H1 (cell line): ENCODE data around the gene ENTREP3. TPM values are rescaled to one million over a fixed set of nuclear protein-coding genes. Genes with fewer than 3 reads are reported as not detected.
A peak's percentile ranks its signal among the peaks of the same experiment; 100 is the strongest.

Experiments used
- CTCF ChIA-PET: fragments of 300-600 bp; sonication (Branson Sonifier 250); formaldehyde crosslinking; loops from one replicate; lab custom pipeline; 2021; ENCODE audit not compliant: partially characterized antibody; lab: Charles Lee
- POLR2A ChIA-PET: fragments of 300-600 bp; sonication (Branson Sonifier 250); formaldehyde crosslinking; loops from one replicate; lab custom pipeline; 2021; ENCODE audit warnings: inconsistent platforms; ENCODE audit not compliant: partially characterized antibody; lab: Charles Lee
- DNase-seq, 2 experiments: peaks; one replicate each; pipeline versions ENCODE4 v3.0.0 to v3.0.0-alpha.2; 2010 to 2022; ENCODE audit warnings: low spot score in 2 of 2, low read depth in 1 of 2, mixed read lengths in 1 of 2
- FAIRE-seq: peaks from 2 replicates; lab custom pipeline; 2011; peaks lifted over from hg19 to GRCh38; lab: Jason Lieb, UNC
- H2AFZ ChIP-seq: 2 replicates; pipeline ENCODE4 v1.8.1; 2012; ENCODE audit warnings: low read length, inconsistent platforms
- H2AK5ac ChIP-seq: 2 replicates; pipeline ENCODE4 v1.6.1; 2013; ENCODE audit warnings: low read depth, low read length
- H2BK120ac ChIP-seq: replicated peaks from 2 replicates; pipeline ENCODE3; 2013; ENCODE audit warnings: low read depth, low read length, inconsistent platforms
- H2BK12ac ChIP-seq: 2 replicates; pipeline ENCODE4 v1.6.1; 2013; ENCODE audit warnings: low read depth, low read length
- H2BK15ac ChIP-seq: 2 replicates; pipeline ENCODE4 v1.6.1; 2013; ENCODE audit warnings: low read length
- H2BK20ac ChIP-seq: 2 replicates; pipeline ENCODE4 v1.6.1; 2013; ENCODE audit warnings: low read length
- H2BK5ac ChIP-seq: 2 replicates; pipeline ENCODE4 v1.6.1; 2013; ENCODE audit warnings: low read depth, low read length
- H3K14ac ChIP-seq: 2 replicates; pipeline ENCODE4 v1.6.1; 2013; ENCODE audit warnings: inconsistent platforms; ENCODE audit not compliant: insufficient read length
- H3K18ac ChIP-seq: 2 replicates; pipeline ENCODE4 v1.6.1; 2013; ENCODE audit warnings: low read length; ENCODE audit errors: extremely low read depth
- H3K23ac ChIP-seq: 2 replicates; pipeline ENCODE4 v1.6.1; 2013; ENCODE audit warnings: inconsistent platforms; ENCODE audit not compliant: insufficient read length
- H3K23me2 ChIP-seq: 2 replicates; pipeline ENCODE4 v1.6.1; 2013; ENCODE audit warnings: low read depth, low read length
- H3K27ac ChIP-seq: 2 replicates; pipeline ENCODE4 v1.6.1; 2011; ENCODE audit warnings: low read depth, low read length, inconsistent platforms
- H3K27me3 ChIP-seq, 4 experiments: replicated peaks in 1 of 4; 1 replicate in 1 of 4; 2 replicates in 3 of 4; pipeline versions ENCODE4 v1.6.1 to v1.8.1; 2011 to 2013; ENCODE audit warnings: low read length in 3 of 4, mild to moderate bottlenecking in 3 of 4, inconsistent platforms in 2 of 4, mixed read lengths in 2 of 4, moderate library complexity in 1 of 4; ENCODE audit not compliant: control insufficient read depth in 3 of 4, insufficient read depth in 3 of 4; ENCODE audit errors: extremely low read depth in 1 of 4
- H3K36me3 ChIP-seq, 4 experiments: 2 replicates each; pipeline versions ENCODE4 v1.6.1 to v1.8.1; 2011 to 2013; ENCODE audit warnings: mild to moderate bottlenecking in 4 of 4, low read length in 3 of 4, moderate library complexity in 2 of 4, control low read depth in 1 of 4, inconsistent platforms in 1 of 4; ENCODE audit not compliant: insufficient read depth in 4 of 4, control insufficient read depth in 2 of 4
- H3K4ac ChIP-seq: replicated peaks from 2 replicates; pipeline ENCODE3; 2013; ENCODE audit warnings: low read length, low read depth, mixed read lengths, inconsistent platforms; ENCODE audit not compliant: insufficient read length
- H3K4me1 ChIP-seq, 4 experiments: replicated peaks in 1 of 4; 1 replicate in 1 of 4; 2 replicates in 3 of 4; pipeline versions ENCODE4 v1.6.1 to v1.8.1; 2011 to 2013; ENCODE audit warnings: low read length in 3 of 4, inconsistent platforms in 2 of 4, mixed read lengths in 1 of 4; ENCODE audit not compliant: insufficient read depth in 4 of 4, control insufficient read depth in 3 of 4
- H3K4me2 ChIP-seq, 2 experiments: 2 replicates each; pipeline versions ENCODE4 v1.6.1 to v1.8.1; 2011 to 2013; ENCODE audit warnings: low read depth in 2 of 2, low read length in 2 of 2, control low read depth in 1 of 2, inconsistent platforms in 1 of 2, mild to moderate bottlenecking in 1 of 2; ENCODE audit not compliant: insufficient read depth in 1 of 2
- H3K4me3 ChIP-seq, 4 experiments: fragments of 200-600, 300-600 bp in 1 of 4; sonication (generic), shearing (Covaris generic), sonication (Bioruptor Twin) in 1 of 4; 2 replicates each; pipeline versions ENCODE4 v1.5.1 to v1.8.1; 2011 to 2016; ENCODE audit warnings: low read length in 4 of 4, low read depth in 3 of 4, control low read depth in 2 of 4, inconsistent platforms in 2 of 4, mild to moderate bottlenecking in 2 of 4, mixed read lengths in 1 of 4, moderate library complexity in 1 of 4; ENCODE audit not compliant: insufficient read depth in 2 of 4; ENCODE audit errors: extremely low read depth in 1 of 4
- H3K56ac ChIP-seq: replicated peaks from 2 replicates; pipeline ENCODE3; 2013; ENCODE audit warnings: low read depth, mild to moderate bottlenecking, mixed read lengths, low read length, inconsistent platforms; ENCODE audit not compliant: insufficient read length
- H3K79me1 ChIP-seq: 2 replicates; pipeline ENCODE4 v1.6.1; 2013; ENCODE audit warnings: low read depth, low read length, control low read depth
- H3K79me2 ChIP-seq, 2 experiments: 2 replicates each; pipeline versions ENCODE4 v1.6.1 to v1.8.1; 2012 to 2013; ENCODE audit warnings: low read length in 2 of 2, mild to moderate bottlenecking in 2 of 2, inconsistent platforms in 1 of 2; ENCODE audit not compliant: insufficient read depth in 2 of 2, control insufficient read depth in 1 of 2
- H3K9ac ChIP-seq, 4 experiments: replicated peaks in 1 of 4; 1 replicate in 1 of 4; 2 replicates in 3 of 4; pipeline versions ENCODE4 v1.6.1 to v1.8.1; 2011 to 2013; ENCODE audit warnings: low read depth in 3 of 4, low read length in 3 of 4, control low read depth in 2 of 4, mild to moderate bottlenecking in 2 of 4, moderate library complexity in 2 of 4, inconsistent platforms in 1 of 4; ENCODE audit errors: extremely low read depth in 1 of 4
- H3K9me3 ChIP-seq, 2 experiments: 2 replicates each; pipeline versions ENCODE4 v1.6.1 to v1.8.1; 2012 to 2013; ENCODE audit warnings: mild to moderate bottlenecking in 2 of 2, moderate library complexity in 2 of 2, control low read depth in 1 of 2, inconsistent platforms in 1 of 2, low read depth in 1 of 2, low read length in 1 of 2, mixed read lengths in 1 of 2; ENCODE audit not compliant: insufficient read depth in 2 of 2
- H4K20me1 ChIP-seq, 2 experiments: replicated peaks in 1 of 2; 2 replicates each; pipeline versions ENCODE3 to v1.8.1; 2011 to 2013; ENCODE audit warnings: inconsistent platforms in 2 of 2, low read length in 2 of 2, mild to moderate bottlenecking in 1 of 2; ENCODE audit not compliant: insufficient read depth in 2 of 2, control insufficient read depth in 1 of 2
- H4K5ac ChIP-seq: 2 replicates; pipeline ENCODE4 v1.6.1; 2013; ENCODE audit warnings: low read length, low read depth, mixed read lengths, inconsistent platforms; ENCODE audit not compliant: insufficient read length
- H4K8ac ChIP-seq: 2 replicates; pipeline ENCODE4 v1.8.0; 2013; ENCODE audit warnings: mild to moderate bottlenecking, moderate library complexity, low read length, inconsistent platforms; ENCODE audit not compliant: insufficient read depth; ENCODE audit errors: extremely low read depth
- H4K91ac ChIP-seq: replicated peaks from 2 replicates; pipeline ENCODE3; 2013; ENCODE audit warnings: low read length, mixed read lengths, inconsistent platforms; ENCODE audit not compliant: insufficient read length
- E2F6 ChIP-seq: IDR thresholded peaks from 2 replicates; pipeline ENCODE4 v1.6.1; 2012; ENCODE audit warnings: inconsistent platforms
- JUND ChIP-seq: IDR thresholded peaks from 2 replicates; pipeline ENCODE4 v1.6.1; 2011; ENCODE audit warnings: mild to moderate bottlenecking, improper control_type of control experiment, low read length
- MAFK ChIP-seq: IDR thresholded peaks from 2 replicates; pipeline ENCODE4 v1.6.1; 2012; ENCODE audit warnings: low read depth, mild to moderate bottlenecking, improper control_type of control experiment, low read length
- NANOG ChIP-seq: IDR thresholded peaks from 2 replicates; pipeline ENCODE4 v1.6.1; 2011; ENCODE audit warnings: low read length, low read depth, mild to moderate bottlenecking, inconsistent platforms; ENCODE audit not compliant: insufficient read depth, poor library complexity, severe bottlenecking
- NRF1 ChIP-seq: IDR thresholded peaks from 2 replicates; pipeline ENCODE4 v1.6.1; 2011; ENCODE audit warnings: mild to moderate bottlenecking, low read depth, low read length, improper control_type of control experiment
- POLR2A ChIP-seq, 2 experiments: IDR thresholded peaks; 1 replicate in 1 of 2; 2 replicates in 1 of 2; pipeline ENCODE4 v1.6.1; 2011; ENCODE audit warnings: low read depth in 2 of 2, low read length in 2 of 2, mild to moderate bottlenecking in 2 of 2; ENCODE audit errors: control extremely low read depth in 1 of 2
- SIN3A ChIP-seq, 2 experiments: IDR thresholded peaks in 1 of 2; conservative IDR thresholded peaks in 1 of 2; 2 replicates each; pipeline ENCODE4 v1.6.1; 2011 to 2012; ENCODE audit warnings: low read length in 2 of 2, improper control_type of control experiment in 1 of 2, low read depth in 1 of 2, mild to moderate bottlenecking in 1 of 2
- SIRT6 ChIP-seq: IDR thresholded peaks from one replicate; pipeline ENCODE4 v1.7.1; 2012; ENCODE audit warnings: low read length, inconsistent platforms
- SP2 ChIP-seq: IDR thresholded peaks from 2 replicates; pipeline ENCODE4 v1.6.1; 2012; ENCODE audit warnings: mild to moderate bottlenecking, low read length, inconsistent platforms
- TCF12 ChIP-seq: IDR thresholded peaks from 2 replicates; pipeline ENCODE4 v1.6.1; 2011; ENCODE audit warnings: low read depth, mild to moderate bottlenecking, low read length
- YY1 ChIP-seq: IDR thresholded peaks from 2 replicates; pipeline ENCODE4 v1.6.1; 2011; ENCODE audit warnings: low read depth, mild to moderate bottlenecking, low read length
- WGBS, 2 experiments: shearing (Covaris generic) in 1 of 2; methylation state at CpG; one replicate each; pipeline versions ENCODE4 v1.1.6 to v1.1.7; 2013 to 2015; ENCODE audit warnings: low lambda C conversion rate in 2 of 2, mixed read lengths in 2 of 2, inconsistent platforms in 1 of 2, low coverage in 1 of 2, missing lambda C conversion rate in 1 of 2; ENCODE audit not compliant: insufficient replicate concordance in 2 of 2, insufficient coverage in 1 of 2, insufficient read length in 1 of 2; ENCODE audit errors: extremely low coverage in 1 of 2, missing lambda C conversion rate in 1 of 2; 5-methylcytosine and 5-hydroxymethylcytosine counted together
- polyA plus RNA-seq, 7 experiments: library from polyadenylated mRNA; depleted of rRNA in 3 of 7; stranded (reverse) in 5 of 7; unstranded in 2 of 7; fragments of >200 nt in 5 of 7; fragments of 200-250 nt in 2 of 7; gene quantifications; 1 replicate in 5 of 7; 2 replicates in 1 of 7; 4 replicates in 1 of 7; pipeline versions ENCODE4 v1.2.1 to v1.2.3, GENCODE V29; 2011 to 2013; ENCODE audit warnings: missing spikeins in 2 of 7, mixed read lengths in 2 of 7
- total RNA-seq: library from RNA; stranded (reverse); fragmentation: NEBNext Ultra II Directional; extraction: Animal tissue kit (Norgen Biotek cat#: 25700); gene quantifications from 2 replicates; pipeline ENCODE4 v1.2.1, GENCODE V29; 2021

ENTREP3 gene
- total and polyA plus RNA-seq, 2 of the 8 experiments (the other 6 are each of a cell fraction or from before 2014, with no cell fraction given): 22.8 to 52.2 TPM

GRCh38 chr1:155272466-155273342 is 17.4 kb upstream of the ENTREP3 start:
- H4K20me1 ChIP-seq: peaks cover 7 to 9% of the 10 kb centered on the region in 2 experiments
- peak overlapping the region; percentile 30 for H3K4ac ChIP-seq
- H2BK120ac ChIP-seq: no peak overlapping the region
- peaks cover 0 to 11% (median 3%) of the 10 kb centered on the region in 4 experiments; a peak in 4 of 7 replicates for H3K4me1 ChIP-seq
- 17% methylated on average over 28 of the region's 44 CpGs; no CpG with 5 or more reads in 1 of the 2 experiments for WGBS, 2 experiments
- FAIRE-seq (no peak), DNase-seq (no peak)
- H4K8ac ChIP-seq: no peak overlapping the region
- H2BK15ac ChIP-seq: no peak overlapping the region
- peaks cover 25 to 38% (median 32%) of the 10 kb centered on the region in 4 experiments for H3K36me3 ChIP-seq
- ChIA-PET POLR2A (interaction anchor here (0.5 to 7.5 kb wide), 23 partner anchors 8 to 1062 kb away, joined by 3 to 87 read pairs (median 5); partner anchors contain the start of genes ENTREP3, FDPS, KRTCAP2 and RUSC1), CTCF (interaction anchor here (1.6 to 2.6 kb wide), 5 partner anchors 17 to 51 kb away, joined by 6 to 16 read pairs (median 8); partner anchors contain the start of genes ENTREP3 and RUSC1)
- H2AK5ac ChIP-seq: no peak overlapping the region
- no peak overlapping the region for H4K91ac ChIP-seq
- peak overlapping the region; percentile 78 to 96 for H3K4me2 ChIP-seq
- no peak overlapping the region for H2AFZ ChIP-seq
- H4K5ac ChIP-seq: peak overlapping the region; percentile 84
- H3K23ac ChIP-seq: no peak overlapping the region
- no peaks in the 10 kb centered on the region for H3K9me3 ChIP-seq
- H3K56ac ChIP-seq: no peak overlapping the region
- no peak overlapping the region for H3K14ac ChIP-seq
- H3K27ac ChIP-seq: peak overlapping the region; percentile 78; the same call in 1 of the 2 replicates
- no peak overlapping the region; the same call in 1 of the 2 replicates for H3K18ac ChIP-seq
- peak overlapping the region; percentile 86 to 100 (median 90) for H3K4me3 ChIP-seq
- peaks cover 13% of the 10 kb centered on the region; the same call in 1 of the 2 replicates for H3K23me2 ChIP-seq
- H3K9ac ChIP-seq: peak overlapping the region; percentile 80 to 98 (median 84)
- peaks cover 0 to 3% (median 0%) of the 10 kb centered on the region in 4 experiments; a peak in 2 of 7 replicates for H3K27me3 ChIP-seq
- H2BK5ac ChIP-seq: peak overlapping the region; percentile 62; the same call in 1 of the 2 replicates
- no peak overlapping the region for H2BK20ac ChIP-seq
- no peak overlapping the region for H2BK12ac ChIP-seq
- no peaks in the 10 kb centered on the region; the same call in none of the 2 replicates for H3K79me1 ChIP-seq
- peaks cover 10 to 25% of the 10 kb centered on the region in 2 experiments for H3K79me2 ChIP-seq
- TF ChIP-seq NRF1: no peak
- TF ChIP-seq SIRT6: no peak
- no peak for TF ChIP-seq SIN3A (conservative IDR thresholded peaks at IDR 0.05 in 1 of 2, IDR thresholded peaks at IDR 0.05 in 1 of 2; ENCODE audit: low read depth in 1 of 2, low read length in 2 of 2)
- no peak for TF ChIP-seq SP2
- TF ChIP-seq MAFK: no peak
- no peak for TF ChIP-seq TCF12
- peak in 1 of 2 experiments; percentile 27; a peak in 1 of 3 replicates for TF ChIP-seq POLR2A (IDR thresholded peaks at IDR 0.05; ENCODE audit: control extremely low read depth in 1 of 2, low read depth in 2 of 2, low read length in 2 of 2)
- peak; percentile 1 for TF ChIP-seq NANOG
- no peak for TF ChIP-seq JUND
- TF ChIP-seq YY1: peak; percentile 91
- TF ChIP-seq E2F6: no peak
